Upper lobe of left lung (tissue), 6 donors: ENCODE measurements around the gene PIK3CD. TPM values are rescaled to one million over a fixed set of nuclear protein-coding genes. Genes with fewer than 3 reads are reported as not detected.
"Not testable (repeated sequence)": the region's sequence is repeated elsewhere in the genome, so short reads cannot be mapped to it uniquely, and the experiment has no call there.

ENCODE experiments used
- ATAC-seq, 2 donors: fragments of 200-7000 bp; cut with Tn5 transposase; one replicate each; pipeline ENCODE4 v1.9.1; 2022; ENCODE audit warnings: mild to moderate bottlenecking in 2 of 2, moderate library complexity in 2 of 2; ENCODE audit not compliant: low FRiP score in 2 of 2
- DNase-seq, 2 donors: peaks; one replicate each; pipeline ENCODE4 v3.0.0-alpha.2; 2019 to 2020
- H3K27ac ChIP-seq, 4 donors: fragments of 200-600 bp; sonication (generic); one replicate each; pipeline ENCODE4 v1.5.1; 2016 to 2019
- H3K27me3 ChIP-seq, 4 donors: fragments of 200-600 bp; sonication (generic); one replicate each; pipeline ENCODE4 v1.5.1; 2017 to 2019
- H3K36me3 ChIP-seq, 4 donors: fragments of 200-600 bp; sonication (generic); one replicate each; pipeline ENCODE4 v1.5.1; 2016 to 2019
- H3K4me1 ChIP-seq, 4 donors: fragments of 200-600 bp; sonication (generic); one replicate each; pipeline ENCODE4 v1.5.1; 2018 to 2019
- H3K4me3 ChIP-seq, 4 donors: fragments of 200-600 bp; sonication (generic); one replicate each; pipeline ENCODE4 v1.5.1; 2017 to 2019; ENCODE audit warnings: mild to moderate bottlenecking in 2 of 4, moderate library complexity in 1 of 4
- H3K9me3 ChIP-seq, 4 donors: fragments of 200-600 bp; sonication (generic); one replicate each; pipeline ENCODE4 v1.5.1; 2018 to 2019
- EP300 ChIP-seq, 4 donors: sonication (generic); formaldehyde crosslinking; IDR thresholded peaks; one replicate each; pipeline ENCODE4 v1.5.1; 2017; ENCODE audit warnings: antibody characterized with exemption in 4 of 4, control low read depth in 2 of 4
- POLR2A ChIP-seq, 4 donors: fragments of 450-650 bp; IDR thresholded peaks; one replicate each; pipeline ENCODE4 v1.5.1; 2016 to 2017; ENCODE audit warnings: antibody characterized with exemption in 4 of 4, mild to moderate bottlenecking in 2 of 4
- POLR2AphosphoS5 ChIP-seq, 2 donors: sonication (generic); formaldehyde crosslinking; IDR thresholded peaks; one replicate each; pipeline ENCODE4 v1.5.1; 2017; ENCODE audit warnings: antibody characterized with exemption in 2 of 2
- WGBS, 2 donors: methylation state at CpG; one replicate each; pipeline ENCODE4 v1.1.5; 2017 to 2018; 5-methylcytosine and 5-hydroxymethylcytosine counted together
- total RNA-seq, 6 donors: library from RNA; depleted of rRNA in 4 of 6; stranded (reverse); fragments of >200 nt in 4 of 6; gene quantifications; one replicate each; pipeline versions ENCODE4 v1.1.0 to v1.2.1, GENCODE V29; 2016 to 2021
- TF ChIP-seq, protein P1 (sequence below), 6 experiments: fragments of 450-650 bp in 4 of 6; fragments of 200-600 bp in 2 of 6; sonication (generic) in 2 of 6; IDR thresholded peaks; one replicate each; pipeline ENCODE4 v1.5.1; 2016 to 2019; ENCODE audit warnings: antibody characterized with exemption in 6 of 6
- donor health status: DM: no; HTN: no; CAD: no; lungs with moderate emphysema.
- donor health status: DM: no; HTN: yes; CAD: no; lungs with severe emphysema.

The PIK3CD gene
- total RNA-seq, 6 donors from 2014 or later = 19.0 to 56.6 (median 24.2) TPM

GRCh38 chr1:9710037-9710436 lies 58.5 kb downstream of the PIK3CD start:
- TF ChIP-seq POLR2AphosphoS5 (IDR thresholded peaks at IDR 0.05) (no peak), POLR2A (IDR thresholded peaks at IDR 0.05) (no peak), EP300 (IDR thresholded peaks at IDR 0.05) (no peak)
- TF ChIP-seq, protein P1, sequence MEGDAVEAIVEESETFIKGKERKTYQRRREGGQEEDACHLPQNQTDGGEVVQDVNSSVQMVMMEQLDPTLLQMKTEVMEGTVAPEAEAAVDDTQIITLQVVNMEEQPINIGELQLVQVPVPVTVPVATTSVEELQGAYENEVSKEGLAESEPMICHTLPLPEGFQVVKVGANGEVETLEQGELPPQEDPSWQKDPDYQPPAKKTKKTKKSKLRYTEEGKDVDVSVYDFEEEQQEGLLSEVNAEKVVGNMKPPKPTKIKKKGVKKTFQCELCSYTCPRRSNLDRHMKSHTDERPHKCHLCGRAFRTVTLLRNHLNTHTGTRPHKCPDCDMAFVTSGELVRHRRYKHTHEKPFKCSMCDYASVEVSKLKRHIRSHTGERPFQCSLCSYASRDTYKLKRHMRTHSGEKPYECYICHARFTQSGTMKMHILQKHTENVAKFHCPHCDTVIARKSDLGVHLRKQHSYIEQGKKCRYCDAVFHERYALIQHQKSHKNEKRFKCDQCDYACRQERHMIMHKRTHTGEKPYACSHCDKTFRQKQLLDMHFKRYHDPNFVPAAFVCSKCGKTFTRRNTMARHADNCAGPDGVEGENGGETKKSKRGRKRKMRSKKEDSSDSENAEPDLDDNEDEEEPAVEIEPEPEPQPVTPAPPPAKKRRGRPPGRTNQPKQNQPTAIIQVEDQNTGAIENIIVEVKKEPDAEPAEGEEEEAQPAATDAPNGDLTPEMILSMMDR (IDR thresholded peaks at IDR 0.05) = no peak
- no peaks in the 10 kb centered on the region for H3K4me1 ChIP-seq
- H3K27me3 ChIP-seq = no peaks in the 10 kb centered on the region
- no peak overlapping the region for H3K4me3 ChIP-seq
- ATAC-seq (no peak), DNase-seq (no peak)
- no peak overlapping the region for H3K27ac ChIP-seq
- 96 to 99% methylated on average over 8 of the region's 8 CpGs for WGBS, 2 donors
- peaks cover under 1 to 25% (median 6%) of the 10 kb centered on the region in 4 donors for H3K36me3 ChIP-seq
- no peaks in the 10 kb centered on the region for H3K9me3 ChIP-seq

GRCh38 chr1:9711466-9712020 lies 60.0 kb downstream of the PIK3CD start:
- Histone ChIP-seq H3K27ac (no peak overlapping the region), H3K27me3 (no peaks in the 10 kb centered on the region), H3K4me3 (no peak overlapping the region), H3K4me1 (peaks cover 0 to 4% (median 0%) of the 10 kb centered on the region in 4 donors), H3K36me3 (peaks cover 6 to 39% (median 18%) of the 10 kb centered on the region in 4 donors), H3K9me3 (no peaks in the 10 kb centered on the region)
- no peak for TF ChIP-seq EP300 (IDR thresholded peaks at IDR 0.05)
- no peak for TF ChIP-seq POLR2A (IDR thresholded peaks at IDR 0.05)
- TF ChIP-seq POLR2AphosphoS5 (IDR thresholded peaks at IDR 0.05) = no peak
- TF ChIP-seq, protein P1 (IDR thresholded peaks at IDR 0.05) = no peak
- no peak for ATAC-seq
- WGBS, 2 donors = 91 to 93% methylated on average over 9 of the region's 9 CpGs
- DNase-seq = no peak

- not testable (repeated sequence) for H3K27me3 ChIP-seq, H3K27ac ChIP-seq, DNase-seq, H3K4me3 ChIP-seq, H3K9me3 ChIP-seq, ATAC-seq
- H3K4me1 ChIP-seq = peaks cover 0 to 16% (median under 1%) of the 10 kb centered on the region in 4 donors
- peaks cover 6 to 49% (median 22%) of the 10 kb centered on the region in 4 donors for H3K36me3 ChIP-seq
- WGBS, 2 donors = 91 to 92% methylated on average over 7 of the region's 7 CpGs
These were observed 61.2 kb downstream of the PIK3CD start for GRCh38 chr1:9712767-9713166.

DNA sequence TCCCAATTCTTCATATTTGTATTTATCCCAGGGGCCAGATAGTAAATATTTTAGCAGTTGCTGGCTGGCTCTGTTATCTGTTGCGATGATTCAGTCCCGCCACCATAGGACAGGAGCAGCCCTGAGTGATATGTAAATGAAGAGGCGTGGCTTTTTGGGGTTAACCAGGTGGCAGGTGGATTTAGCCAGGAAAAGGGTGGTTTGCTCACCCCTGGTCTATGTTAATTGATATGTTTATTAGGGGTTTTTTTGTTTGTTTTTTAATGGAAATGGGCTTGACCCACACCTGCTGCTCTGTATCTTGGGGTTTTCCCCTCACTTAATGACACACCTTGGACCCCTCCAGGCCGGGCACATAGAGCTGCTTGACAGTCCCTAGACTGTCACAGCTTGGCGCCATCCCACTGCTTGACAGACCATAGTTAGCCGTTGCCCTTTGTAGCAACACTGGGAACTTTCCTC lies 62.8 kb downstream of the PIK3CD start:
- TF ChIP-seq, protein P1 (IDR thresholded peaks at IDR 0.05) = no peak
- TF ChIP-seq POLR2AphosphoS5 (IDR thresholded peaks at IDR 0.05) (no peak), EP300 (IDR thresholded peaks at IDR 0.05) (no peak)
- Histone ChIP-seq H3K27ac (no peak overlapping the region), H3K27me3 (no peaks in the 10 kb centered on the region), H3K36me3 (peaks cover 6 to 57% (median 24%) of the 10 kb centered on the region in 4 donors), H3K9me3 (no peaks in the 10 kb centered on the region), H3K4me1 (peaks cover 0 to 29% (median 10%) of the 10 kb centered on the region in 4 donors), H3K4me3 (no peak overlapping the region)
- DNase-seq (no peak), ATAC-seq (no peak)
- 84 to 85% methylated on average over 6 of the region's 6 CpGs for WGBS, 2 donors

GRCh38 chr1:9715536-9716226 lies 64.2 kb downstream of the PIK3CD start:
- WGBS, 2 donors = 89 to 95% methylated on average over 26 to 40 of the region's 40 CpGs
- H3K36me3 ChIP-seq = peaks cover 6 to 60% (median 35%) of the 10 kb centered on the region in 4 donors
- no peaks in the 10 kb centered on the region for H3K9me3 ChIP-seq
- ATAC-seq (no peak), DNase-seq (peak in 1 of 2 donors; percentile 82)
- TF ChIP-seq POLR2AphosphoS5 (IDR thresholded peaks at IDR 0.05) (no peak), POLR2A (IDR thresholded peaks at IDR 0.05) (no peak), EP300 (IDR thresholded peaks at IDR 0.05) (no peak)
- TF ChIP-seq, protein P1 (IDR thresholded peaks at IDR 0.05) = no peak
- H3K27me3 ChIP-seq = no peaks in the 10 kb centered on the region
- H3K4me3 ChIP-seq = no peak overlapping the region
- H3K4me1 ChIP-seq = peaks cover 0 to 29% (median 10%) of the 10 kb centered on the region in 4 donors
- peak overlapping the region in 1 of 4 donors; percentile 79 for H3K27ac ChIP-seq
